Kidney tubule cell (primary cell): Measurements from ENCODE around the gene PORCN.
A peak's percentile ranks its signal among the peaks of the same experiment; 100 is the strongest.

Experiments
- DNase-seq: peaks from one replicate; pipeline ENCODE4 v3.0.0-alpha.2; 2018; ENCODE audit warnings: low spot score

Gene PORCN

DNA sequence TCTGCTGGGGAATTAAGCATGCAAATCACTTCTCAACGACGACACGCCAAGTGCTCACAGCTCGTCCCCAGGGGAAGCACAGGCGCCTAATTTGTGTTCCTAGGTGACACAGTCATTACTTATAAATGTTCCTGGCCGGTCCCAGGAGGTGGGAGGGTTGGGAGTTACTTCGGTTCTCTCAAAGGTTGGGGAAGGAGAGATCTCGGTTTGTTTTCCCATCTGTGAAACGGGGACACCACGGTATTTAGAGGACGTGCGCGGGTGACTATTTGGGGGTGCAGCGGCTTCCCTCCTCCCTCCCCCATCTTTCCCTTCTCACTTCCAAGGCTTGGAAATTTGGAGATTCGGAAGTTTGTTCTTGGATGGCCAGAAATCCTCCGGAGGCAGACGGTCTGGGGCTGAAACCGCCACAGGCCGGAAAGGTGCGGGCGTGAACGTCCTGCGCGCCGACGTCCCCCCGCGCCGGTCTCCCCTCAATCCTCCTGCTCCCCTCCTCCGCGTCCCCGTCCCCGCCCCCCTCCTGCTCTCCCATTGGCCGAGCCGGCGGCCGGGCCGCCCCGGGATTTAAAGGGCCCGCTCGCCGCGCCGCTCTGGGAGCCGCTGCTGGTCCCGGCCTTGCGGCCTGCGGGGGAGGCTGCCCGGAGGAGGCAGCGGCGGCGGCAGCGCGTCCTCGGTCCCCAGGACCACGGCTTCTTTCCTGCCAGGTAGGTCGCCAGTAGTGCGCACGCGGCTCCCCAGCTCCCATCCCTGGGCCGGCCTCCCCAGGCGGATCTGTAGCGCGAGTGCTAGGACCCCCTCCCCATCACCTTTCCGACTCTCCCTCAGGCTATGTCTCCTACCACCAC lies at the start of gene PORCN:
TSS of gene PORCN (plus strand) at position 593 of the 845 bp plus-strand sequence. CDS start 829 bp downstream, outside the sequence.
- DNase-seq = peak; percentile 64

DNA sequence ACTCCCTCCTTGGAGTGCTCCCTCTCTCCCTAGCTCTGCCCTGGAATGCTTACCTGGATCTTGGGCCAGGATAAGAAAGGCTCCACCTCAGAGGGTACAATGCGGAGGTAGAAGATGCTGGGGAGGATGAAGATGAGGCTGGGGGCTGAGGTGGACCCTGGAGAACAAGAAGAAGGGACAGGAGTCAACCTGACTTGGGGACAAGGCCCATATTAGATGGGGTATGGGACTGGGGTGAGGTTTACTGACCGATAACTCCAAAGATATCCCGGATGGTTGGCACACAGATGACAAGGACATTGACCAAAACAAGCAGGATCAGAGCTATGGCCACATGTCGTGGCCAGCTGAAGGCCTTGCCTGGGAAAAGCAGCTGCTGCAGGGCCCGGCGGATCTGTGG lies 49.3 kb upstream of the PORCN start:
- no peak for DNase-seq

DNA sequence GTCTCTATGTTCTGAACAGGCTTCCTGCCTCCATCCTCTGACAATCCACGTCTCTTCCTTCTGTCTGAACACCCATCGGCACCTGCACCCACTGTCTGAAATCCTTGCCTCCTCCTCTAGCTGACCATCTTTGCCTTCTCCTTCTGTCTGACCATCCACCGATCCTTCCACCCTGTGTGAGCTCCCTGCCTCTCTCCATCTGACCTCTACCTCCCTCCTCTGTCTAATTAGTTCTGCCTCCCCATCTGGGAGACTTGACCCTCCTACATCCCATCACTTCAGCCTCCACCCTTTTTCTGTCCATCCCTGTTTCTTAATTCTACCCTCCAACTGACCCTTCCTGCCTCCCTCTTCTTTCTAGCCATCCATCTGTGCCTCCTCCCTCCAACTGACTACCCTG lies 48.8 kb upstream of the PORCN start:
- no peak for DNase-seq

DNA sequence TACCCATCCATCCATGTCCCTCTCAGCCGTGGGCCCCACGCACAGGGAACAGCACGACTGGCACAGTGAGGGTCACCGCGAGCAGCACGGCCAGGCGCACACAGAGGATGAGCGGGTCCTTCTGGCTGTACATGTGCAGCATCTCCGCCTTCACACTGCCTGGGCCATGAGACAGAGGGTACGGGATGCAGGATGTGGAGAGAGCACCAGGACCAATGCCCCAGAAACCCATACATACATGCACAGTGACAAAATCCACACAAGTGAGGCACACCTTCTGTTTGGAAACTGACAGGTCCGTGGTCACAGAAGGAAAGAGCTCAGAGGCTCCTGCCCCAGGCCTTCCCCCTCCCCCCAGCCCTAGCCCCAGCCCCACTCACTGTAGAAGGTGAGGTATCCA lies 48.2 kb upstream of the PORCN start:
- DNase-seq = no peak

DNA sequence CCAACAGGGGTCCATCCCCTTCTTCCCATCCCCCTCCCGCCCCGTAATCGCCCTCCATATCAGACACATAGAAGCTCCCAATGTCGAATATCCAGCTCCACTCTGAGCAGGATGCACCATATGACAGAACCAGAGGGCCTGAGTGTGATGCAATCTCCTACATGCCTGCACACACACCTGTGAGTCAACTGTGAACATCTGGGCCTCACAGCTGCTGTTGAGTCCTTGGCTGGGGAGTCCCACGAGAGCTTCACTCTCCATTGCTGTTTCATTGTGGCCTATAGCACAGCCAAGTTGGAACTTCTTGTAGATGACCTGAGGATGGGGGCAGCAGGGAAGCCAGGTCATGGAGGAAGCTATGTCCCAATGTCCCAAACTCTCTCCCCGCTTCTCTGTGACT lies 47.0 kb upstream of the PORCN start:
- DNase-seq = peak; percentile 10

DNA sequence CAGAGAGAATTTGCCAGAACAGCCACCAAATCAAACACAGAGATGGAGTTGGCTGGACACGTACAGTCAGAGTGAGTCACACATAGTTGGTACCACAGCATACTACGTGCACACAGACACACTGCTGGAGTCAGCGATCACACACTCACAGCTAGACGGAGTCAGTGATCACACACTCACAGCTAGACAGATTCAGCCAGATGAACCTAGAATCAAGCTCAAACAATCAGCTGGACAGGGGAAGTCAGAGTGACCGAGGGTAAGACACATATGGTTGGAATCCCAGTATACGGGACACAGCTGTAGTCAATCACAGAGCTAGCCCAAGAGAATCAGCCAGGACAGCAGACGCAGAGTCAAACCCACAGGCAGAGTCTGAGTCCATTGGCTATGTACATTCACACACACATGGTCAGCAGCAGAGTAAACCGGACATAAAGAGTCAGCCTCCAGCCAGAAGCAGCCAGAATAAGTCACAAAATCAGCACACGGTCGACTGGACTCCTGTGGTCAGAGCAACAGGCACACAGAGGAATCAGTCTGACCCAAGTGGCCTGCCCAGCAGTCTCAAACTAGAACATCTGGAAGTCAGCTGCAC lies 43.4 kb upstream of the PORCN start:
- peak; percentile 77 for DNase-seq

DNA sequence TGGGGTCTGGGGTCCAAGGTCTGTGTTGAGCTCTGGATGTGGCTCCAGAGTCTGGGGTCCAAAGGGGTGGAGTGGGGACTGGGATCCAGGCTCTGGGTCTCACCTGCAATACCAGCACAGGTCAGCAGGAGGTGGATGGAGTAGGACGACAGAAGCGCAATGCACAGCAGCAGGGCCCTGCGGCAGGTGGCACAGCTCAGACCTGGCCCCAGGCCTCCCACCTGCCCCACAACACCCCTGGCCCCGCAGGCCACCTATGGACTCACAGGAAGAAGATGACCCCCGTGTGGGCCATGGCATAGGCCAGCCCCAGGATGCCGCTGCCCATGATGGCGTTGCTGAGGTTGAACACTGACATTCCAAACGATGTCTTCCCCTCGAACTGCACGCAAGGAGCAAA lies 42.1 kb upstream of the PORCN start:
- DNase-seq = no peak

DNA sequence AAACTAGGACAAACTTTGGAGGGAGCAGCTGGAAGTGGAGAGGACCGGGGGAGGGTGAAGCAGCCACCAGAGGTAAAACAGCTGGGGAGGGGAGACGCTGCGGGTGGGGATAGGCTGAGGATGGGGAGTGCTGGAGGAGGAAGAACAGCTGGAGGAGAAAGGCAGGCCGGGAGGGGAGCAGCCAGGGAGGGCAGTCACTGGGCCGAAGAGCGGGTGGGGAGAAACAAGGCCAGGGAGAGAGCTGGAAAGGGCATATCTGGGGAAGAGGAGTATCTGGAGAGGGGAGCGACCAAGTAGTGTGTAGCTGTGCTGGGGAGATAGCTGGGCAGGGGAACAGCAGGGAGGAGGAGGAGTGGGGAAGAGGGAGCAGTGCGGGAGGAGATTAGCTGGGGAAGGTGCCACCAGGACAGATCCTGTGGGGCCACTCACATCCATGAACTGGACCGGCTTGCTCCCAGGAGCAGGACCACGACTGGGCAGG lies 41.5 kb upstream of the PORCN start:
- no peak for DNase-seq

DNA sequence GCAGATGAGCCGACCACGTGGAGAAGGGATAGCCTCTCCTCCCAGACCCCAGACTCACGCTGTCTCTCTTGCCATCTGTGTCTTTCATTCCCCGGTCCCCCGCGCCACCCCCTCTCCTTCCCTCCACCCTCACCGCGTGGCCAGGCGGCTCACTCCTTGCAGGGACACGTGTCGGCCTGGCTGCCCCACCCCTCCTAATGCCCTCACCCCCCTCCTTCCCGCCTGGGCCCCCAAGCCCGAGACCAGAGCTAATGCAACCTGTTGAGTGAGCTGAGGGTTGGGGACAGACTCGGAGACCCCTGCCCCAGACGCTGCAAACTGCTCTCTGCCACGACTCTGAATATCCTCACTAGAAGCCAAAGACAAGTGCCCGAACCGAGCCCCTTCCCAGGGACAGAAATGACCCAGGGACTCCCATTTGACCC lies 40.5 kb upstream of the PORCN start:
- no peak for DNase-seq

DNA sequence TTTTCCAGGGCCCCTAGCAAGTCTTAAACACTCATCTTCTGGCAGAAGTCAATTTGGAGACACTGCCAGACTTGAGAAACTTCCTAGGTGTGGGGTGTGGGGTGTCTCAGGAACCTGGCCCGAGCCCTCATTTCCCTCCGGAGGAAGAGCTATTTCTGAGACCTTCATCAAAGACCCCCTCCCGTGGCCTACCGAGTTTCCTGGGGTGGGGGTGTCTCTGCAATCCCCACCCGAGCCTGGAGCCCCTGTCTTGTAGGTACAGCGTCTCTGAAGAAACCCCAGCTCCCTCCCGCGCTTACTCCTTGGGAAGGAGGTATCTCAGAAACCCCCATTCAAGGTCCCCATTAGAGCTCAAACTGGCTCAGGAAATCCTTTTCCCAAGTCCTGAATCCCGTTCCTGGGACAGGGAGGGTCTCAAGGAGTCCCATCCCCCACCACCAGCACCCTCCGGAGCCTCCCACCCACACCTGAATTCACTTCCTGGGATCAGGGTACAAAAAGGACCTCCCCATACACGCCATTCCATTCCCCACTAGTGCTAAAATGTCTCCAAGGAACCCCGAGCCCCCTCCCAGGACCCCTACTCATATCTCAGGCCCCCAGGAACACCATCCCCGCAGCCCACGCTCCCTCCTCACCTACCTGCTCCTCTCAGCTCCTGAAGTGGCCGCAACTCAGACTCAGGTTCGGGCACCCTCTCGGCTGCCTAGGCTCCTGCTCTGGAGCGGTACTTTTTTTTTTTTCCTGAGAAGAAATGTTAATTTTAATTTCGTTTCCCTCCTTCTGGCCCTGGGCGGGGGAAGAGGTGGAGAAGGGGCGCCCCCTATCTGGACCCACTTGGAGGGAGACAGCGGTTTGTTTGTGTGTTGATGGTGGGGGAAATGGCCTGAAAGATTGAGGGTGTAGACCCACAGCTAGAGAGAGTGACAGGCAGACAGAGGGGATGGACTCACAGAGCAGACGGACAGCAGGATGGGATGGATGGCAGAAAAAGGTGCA lies 39.8 kb upstream of the PORCN start:
- no peak for DNase-seq

DNA sequence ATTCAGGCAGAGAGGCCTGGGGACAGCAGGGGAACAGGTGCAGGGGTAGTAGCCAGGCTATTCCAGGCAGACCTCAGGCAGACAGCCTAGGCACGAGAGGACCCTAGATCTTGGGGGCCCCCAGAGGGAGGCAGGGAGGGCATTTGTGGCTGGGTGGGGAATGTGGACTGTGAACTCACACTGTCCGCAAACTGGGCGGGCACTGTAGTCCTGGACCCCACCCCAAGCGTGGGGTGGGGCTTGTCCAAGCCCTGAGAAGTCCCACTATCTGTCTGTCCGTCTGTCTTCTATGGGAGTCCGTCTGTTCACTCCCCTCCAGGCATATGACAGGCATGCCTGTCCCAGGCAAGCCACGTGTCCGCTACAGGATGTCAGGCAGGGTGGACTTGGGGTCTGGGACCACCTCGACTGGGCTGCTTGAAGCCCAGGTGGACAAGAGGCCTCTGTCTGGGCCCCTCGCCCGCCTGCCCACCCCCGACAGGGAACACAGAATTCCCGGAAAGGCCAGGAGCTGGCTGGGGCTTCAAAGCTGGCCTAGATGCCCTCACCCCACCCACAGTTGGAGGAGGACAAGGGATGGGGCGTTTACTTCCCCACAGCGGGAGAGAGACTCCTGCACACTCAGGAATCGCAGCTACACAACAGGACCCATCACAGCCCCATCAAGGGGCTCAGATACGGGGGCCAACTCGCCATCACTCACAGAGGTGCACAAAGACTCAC lies 38.5 kb upstream of the PORCN start, which contains the start of gene SLC38A5:
TSS of gene SLC38A5 (minus strand) at position 151 of the 723 bp plus-strand sequence. CDS start 2,336 bp downstream, outside the sequence.
- no peak for DNase-seq

DNA sequence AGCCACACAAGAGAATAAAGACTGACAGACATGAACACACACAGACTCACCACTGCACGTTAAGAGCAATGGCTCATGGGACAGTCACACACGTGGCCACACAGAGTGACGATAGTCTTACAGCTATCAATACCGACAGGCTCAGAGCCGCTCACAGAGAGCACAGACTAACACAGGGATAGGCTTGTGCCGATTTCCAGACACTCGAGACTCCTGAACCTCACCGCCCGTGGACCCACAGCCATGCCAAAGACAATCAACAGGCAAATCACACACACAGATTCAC lies 38.0 kb upstream of the PORCN start:
- no peak for DNase-seq

DNA sequence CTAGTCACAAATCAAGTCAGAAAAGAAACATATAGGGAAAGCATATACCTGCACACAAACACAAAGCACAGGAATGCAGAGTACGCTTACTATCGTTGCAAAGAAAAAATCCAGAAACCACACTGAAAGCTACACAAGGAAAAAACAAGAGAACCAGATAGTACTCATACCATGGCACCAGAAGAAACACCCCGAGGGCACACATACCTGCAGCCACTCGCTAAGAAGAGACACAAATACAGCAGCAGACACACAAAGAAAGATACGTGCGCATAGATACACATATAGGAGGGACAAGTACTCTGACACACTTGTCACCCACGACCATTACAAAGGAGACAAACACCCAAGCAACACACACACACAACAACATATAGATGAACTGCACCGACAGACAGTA lies 37.3 kb upstream of the PORCN start:
- no peak for DNase-seq

DNA sequence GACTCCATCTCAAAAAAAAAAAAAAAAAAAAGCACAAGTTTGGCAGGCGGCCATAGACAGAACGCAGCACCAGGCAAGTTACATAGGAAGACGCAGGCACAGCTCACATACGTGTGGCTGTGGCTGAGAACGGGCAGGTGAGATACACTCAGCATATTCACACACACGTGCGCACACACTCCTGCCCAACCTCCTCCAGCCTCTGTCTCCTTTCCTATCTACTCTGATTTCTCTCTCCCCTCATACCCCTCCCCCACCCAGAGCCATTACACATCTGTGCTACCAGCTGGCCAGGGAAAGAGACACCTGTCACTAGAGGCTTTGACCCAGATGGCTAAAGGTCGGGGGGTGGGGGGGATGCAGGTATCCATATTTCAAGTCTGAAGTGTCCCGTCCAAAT lies 36.6 kb upstream of the PORCN start:
- no peak for DNase-seq

DNA sequence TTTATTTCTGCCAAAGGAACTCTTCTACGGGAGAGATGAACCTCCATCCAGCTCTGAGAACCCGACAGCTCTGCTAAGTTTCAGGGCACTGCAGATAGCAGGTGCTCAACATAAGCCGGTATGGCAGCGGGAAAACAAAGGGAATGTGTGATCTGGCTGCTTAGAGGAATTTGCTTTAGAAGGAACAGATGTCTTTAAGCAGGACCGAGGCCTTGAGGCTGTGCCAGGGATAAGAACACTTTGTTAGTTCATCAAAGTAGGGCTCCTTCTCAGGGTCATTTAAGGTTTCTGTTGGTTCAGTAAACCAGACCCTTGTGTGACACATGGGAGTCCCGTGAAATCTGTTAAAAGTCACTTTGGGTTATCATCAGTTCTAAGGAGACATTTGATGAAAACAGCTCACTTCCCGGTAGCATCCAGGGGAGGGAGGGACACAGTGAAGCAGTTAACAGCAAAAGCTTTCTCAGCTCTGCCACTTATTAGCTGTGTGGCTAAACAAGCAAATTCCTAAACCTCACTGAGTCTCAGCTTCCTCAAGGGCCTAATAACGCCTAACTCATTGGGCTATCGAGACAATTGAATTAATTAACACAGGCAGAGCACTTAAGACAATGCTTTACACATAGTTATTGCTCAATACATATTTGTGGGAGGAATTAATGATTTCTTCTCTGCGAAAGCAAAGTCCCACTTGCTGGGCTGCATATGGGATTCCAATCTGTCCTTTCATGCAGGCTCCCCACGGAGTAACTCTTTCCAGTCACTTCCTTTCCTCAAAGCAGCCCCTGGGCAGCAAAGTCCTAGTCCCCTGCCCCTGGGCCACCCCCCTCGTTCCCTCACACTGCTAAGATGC lies 35.7 kb upstream of the PORCN start:
- DNase-seq = no peak

DNA sequence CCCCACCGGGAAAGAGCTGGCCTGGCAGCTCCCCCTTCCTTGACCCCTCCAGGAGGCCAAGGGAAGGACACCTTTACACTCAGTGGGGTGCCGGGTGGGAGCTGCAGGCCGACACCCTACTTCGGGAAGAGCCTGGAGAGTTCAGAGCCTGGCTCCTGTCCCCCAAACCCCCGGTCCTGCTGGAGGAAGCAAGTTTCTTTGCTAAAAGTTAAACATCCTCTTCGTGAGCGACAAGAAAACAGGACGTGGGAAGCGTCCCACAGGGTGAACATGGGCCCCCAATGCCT lies 35.1 kb upstream of the PORCN start:
- no peak for DNase-seq

DNA sequence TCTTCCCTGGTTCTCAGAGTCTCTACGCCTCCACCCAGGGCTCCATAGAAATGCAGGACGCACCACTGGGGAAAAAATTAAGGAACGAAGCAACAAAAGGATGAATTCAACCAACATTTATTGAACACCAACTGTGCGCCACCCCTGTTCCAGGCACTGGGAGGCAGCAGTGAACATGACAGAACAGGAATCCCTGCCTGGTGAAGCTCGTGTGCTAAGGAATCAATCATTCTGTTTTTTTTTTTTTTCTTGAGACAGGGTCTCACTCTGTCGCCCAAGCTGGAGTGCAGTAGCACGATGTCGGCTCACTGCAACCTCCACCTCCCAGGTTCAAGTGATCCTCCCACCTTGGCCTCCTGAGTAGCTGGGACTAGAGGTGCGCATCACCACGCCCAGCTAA lies 34.7 kb upstream of the PORCN start:
- peak; percentile 21 for DNase-seq

DNA sequence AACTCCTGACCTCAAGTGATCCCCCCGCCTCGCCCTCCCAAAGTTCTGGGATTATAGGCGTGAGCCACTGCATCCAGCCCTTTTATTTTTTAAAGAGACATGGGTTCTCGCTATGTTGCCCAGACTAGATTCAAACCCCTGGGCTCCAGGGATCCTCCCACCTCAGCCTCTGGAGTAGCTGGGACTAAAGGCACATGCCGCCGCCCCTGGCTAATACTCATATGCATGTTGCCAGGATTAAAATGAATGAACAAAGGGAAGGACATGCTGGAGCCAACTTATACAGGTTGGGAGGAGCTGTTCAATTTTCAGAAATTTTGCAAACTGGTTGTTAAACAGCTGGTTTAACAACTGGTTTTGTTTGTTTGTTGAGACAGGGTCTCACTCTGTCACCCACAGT lies 34.2 kb upstream of the PORCN start:
- no peak for DNase-seq

DNA sequence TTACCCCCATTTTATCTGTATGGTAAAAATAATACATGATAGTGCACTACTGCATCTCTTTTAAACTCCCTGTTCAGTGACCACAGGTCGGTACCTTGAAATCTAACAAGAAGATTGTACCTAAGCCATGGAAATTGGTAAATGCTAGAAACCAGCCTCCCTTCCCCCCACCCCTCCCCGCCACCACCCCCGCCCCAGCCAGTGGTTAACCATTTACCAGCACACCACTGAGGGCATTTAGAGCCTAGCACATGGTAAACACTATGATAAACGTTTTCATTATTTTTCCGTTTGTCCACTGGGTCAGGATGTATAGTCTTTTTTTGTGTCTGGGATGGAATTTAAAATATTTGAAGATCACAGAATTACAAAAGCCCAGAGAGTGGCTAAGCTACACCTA lies 33.5 kb upstream of the PORCN start:
- DNase-seq = peak; percentile 14

DNA sequence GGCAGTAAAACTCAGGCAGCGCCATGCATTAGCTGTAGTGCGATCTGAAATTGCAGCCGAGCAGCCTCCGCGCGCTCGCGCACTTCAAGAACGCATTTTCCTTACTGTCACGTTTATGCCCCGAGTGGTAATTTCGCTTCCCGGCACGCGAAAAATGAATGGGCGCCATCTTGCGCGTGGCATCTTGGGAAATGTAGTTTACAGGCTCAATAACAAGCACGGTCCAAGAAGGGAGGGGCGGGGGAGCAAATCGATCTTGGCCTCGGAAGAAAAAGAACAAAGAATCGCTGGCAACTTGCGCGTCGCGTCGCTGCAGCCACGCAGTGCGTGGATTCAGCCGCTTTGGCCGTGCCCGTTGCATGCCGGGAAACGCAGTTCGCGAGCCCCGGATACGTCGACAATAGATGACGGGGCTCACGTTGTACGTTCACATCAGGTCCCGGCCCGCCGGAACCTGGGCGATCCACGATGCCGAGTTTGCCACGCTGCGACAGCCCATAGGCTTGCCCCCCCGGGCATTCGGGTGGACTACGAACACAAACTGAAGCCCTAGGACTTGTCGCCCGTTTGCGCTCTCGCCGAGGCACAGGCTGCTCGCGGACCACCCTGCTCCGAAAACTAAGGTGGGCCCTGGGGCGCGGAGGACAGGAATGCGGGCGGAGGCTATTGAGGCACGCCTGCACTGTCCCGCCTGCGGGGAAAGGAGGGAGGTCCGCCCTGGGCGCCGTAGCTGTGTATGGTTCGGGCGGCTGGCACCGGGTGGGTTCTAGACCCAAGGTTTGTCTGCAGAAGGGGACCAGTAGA lies 32.8 kb upstream of the PORCN start, which contains the start of gene FTSJ1:
TSS of gene FTSJ1 (plus strand) at position 426 of the 804 bp plus-strand sequence. CDS start 1,849 bp downstream, outside the sequence.
- peak; percentile 88 for DNase-seq
